Activated T-cell treated with anti-CD3 and anti-CD28 coated beads for 24 hours (primary cell): ENCODE results near the gene BIRC7.

Source experiments
- DNase-seq: peaks from one replicate; pipeline ENCODE4 v3.0.0-alpha.2; 2020; ENCODE audit warnings: low read depth

Gene BIRC7

GRCh38 chr20:63226042-63226943 lies 9.4 kb upstream of the BIRC7 start:
- no peak for DNase-seq

- no peak for DNase-seq
Measured at GRCh38 chr20:63227260-63227659, 8.4 kb upstream of the BIRC7 start.

DNA sequence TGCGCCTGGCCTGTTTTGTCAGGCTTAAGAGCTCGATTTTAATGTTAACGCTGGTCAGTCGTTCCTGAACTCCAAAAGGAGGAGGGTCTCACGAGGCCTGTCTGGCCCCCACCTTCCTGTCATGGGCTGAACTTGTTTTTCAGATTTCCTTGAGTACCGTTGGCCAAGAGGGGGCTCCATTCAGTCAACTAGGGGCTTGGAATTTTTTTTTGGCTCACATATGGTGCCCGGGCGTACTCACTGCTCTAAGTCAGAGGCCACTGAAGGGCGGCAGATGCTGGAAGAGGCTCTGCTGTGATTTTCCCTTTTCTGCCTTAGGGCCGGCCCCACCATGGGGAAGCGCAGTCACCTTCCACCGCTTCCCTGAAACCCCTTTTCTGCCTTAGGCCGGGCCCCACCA lies 6.9 kb upstream of the BIRC7 start:
- DNase-seq = no peak

DNA sequence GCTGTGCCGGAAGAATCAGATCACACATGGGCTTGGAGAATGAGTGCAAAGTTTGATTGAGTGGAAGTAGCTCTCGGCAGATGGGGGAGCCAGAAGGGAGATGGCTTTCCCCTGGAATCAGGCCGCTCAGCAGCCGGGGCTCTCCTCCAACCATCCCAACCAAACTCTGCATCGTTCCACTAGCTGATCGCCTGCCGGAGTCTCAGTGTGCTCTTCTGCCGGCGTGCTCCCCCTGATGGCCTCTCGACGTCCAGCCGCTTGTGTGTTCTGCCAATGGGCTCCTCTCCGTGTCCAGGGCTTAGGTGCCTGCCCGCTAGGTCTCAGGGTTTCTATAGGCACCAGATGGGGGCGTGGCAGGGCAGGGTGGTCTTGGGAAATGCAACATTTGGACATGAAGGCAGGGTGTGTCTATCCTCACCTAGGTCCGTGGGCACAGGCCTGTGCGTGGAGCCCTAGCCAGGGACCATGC lies 4.9 kb upstream of the BIRC7 start:
- no peak for DNase-seq

- DNase-seq = no peak
Measured at GRCh38 chr20:63232235-63233060, 3.3 kb upstream of the BIRC7 start.

DNA sequence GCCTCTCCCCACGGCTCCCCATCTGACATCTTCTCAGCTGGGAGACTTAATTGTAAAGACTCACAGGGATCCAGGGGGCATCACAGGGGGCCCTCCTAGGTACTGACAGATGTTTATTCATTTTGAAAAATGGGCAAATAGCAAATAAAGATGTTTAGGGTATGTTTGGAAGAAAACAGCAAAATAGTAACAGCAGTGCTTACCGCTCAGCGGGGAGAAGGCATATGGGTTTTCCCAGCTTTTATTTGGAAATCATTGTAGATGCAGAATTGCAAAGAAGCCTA lies 2.7 kb upstream of the BIRC7 start:
- no peak for DNase-seq

DNA sequence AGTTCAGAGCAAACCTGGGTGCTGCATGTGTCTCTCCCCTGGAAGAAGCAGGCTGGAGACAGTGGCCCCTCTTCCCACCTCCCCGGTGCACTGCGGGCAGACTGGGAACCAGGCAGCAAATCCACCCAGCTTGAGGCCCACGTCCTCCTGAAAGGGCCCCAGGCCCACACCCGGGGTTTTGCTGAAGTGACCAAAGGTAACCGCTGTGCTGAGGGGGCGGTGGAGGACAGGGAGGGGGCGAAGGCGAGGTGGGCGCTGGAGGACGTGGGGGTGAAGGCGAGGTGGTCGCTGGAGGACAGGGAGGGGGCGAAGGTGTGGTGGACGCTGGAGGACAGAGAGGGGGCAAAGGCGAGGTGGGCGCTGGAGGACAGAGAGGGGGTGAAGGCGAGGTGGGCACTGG lies 1.8 kb upstream of the BIRC7 start:
- no peak for DNase-seq

DNA sequence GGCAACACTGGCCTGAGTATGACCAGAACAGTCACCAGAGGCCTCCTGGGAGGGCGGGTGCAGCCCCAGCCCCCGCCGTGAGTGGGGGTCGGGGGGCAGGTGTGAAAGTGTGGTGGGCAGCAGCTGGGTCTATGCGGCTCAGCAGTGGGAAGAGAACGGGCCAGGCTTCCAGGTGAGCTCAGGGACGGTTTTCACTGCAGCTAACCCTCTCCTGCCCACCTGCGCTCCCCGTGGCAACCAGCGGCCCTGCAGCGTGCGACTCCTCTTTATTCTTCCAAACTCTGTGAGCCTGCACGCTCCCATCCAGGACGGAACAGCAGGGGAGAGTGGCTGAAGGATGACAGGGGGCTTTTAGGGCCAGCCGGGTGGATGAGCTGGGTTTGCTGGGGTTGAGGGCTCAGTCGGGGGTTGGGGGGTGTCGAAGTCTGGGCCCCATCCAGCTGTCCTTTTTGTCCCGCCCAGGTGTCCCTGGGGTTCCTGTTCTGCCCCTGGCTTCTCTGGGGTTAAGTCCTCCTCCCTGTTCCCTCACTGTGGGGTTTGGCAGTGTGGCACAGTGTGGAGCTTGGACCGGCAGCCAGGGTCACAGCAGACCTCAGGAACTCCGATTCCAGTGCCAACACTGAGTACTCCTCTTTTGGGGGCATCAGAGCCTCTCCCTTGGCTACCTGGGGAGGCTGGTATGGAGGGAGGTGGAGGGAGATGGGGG lies 859 bp upstream of the BIRC7 start:
- DNase-seq = no peak

DNA sequence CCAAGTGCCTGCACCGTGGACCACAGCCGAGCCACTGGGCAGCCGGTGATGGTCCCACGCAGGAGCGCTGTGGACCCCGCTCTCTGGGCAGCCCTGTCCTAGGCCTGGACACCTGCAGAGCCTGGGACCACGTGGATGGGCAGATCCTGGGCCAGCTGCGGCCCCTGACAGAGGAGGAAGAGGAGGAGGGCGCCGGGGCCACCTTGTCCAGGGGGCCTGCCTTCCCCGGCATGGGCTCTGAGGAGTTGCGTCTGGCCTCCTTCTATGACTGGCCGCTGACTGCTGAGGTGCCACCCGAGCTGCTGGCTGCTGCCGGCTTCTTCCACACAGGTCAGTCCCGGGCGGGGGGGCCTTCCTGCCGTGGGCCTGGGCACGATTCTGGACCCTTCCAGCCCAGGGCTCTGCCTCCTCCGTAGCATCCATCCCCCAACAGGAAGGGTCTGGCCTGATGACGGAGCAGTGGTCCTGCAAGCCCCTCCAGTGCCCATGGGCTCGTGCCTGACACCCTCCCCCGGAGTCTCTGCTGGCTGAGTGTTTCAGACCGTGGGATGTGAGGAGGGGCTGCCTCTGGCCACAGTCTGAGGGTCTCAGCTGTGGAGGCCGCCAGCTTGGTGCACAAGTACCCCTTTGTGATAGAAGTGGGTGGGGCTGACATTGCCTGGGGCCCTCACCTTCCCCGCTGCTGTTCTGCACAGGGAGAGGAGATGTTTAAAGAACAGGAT lies 572 bp downstream of the BIRC7 start:
- DNase-seq = no peak

DNA sequence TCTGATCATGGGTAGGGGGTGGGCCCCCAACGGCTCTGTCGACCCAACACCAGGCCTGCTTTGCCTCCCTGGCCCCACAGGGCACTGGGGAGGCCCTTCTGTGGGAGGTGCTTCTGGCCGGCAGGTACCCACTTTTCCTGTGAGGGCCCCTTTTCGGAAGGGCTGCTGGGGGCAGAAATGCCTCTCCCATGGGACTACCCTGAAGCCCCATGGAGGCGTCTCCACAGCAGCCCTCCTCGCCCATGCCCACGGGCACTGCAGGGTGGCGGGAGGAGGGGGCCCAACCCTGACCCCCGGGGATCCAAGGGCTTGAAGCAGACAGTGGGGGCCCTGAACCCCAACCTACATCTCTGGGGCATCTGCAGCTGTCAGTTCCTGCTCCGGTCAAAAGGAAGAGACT lies 2.3 kb downstream of the BIRC7 start:
- no peak for DNase-seq

DNA sequence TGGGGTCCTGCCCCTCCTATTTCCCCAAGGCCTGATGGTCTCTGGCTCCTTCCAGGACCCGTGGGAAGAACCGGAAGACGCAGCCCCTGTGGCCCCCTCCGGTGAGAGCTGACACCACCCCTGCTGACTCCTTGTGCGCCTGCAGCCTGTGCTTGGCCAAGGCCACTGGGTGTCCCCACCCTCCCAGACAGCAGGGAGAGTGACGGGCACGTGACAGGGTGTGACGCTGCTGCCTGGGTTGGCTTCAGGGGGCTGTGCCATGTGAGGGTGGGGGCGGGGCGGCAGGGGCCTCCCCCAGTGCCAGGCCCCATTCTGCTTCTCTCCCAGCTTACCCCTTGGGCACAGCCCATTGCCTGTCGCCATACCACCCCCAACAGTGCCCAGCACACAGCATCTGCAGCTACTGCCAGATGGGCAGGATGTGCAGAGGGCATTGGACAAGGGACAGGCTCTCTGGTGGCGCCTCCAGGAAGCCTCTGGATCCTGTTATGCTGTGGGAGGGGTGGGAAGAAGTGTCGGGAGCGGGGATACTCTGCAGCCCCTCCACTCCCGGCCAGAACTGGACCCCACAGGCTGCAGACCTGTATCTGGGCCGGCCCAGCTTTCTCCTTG lies 2.9 kb downstream of the BIRC7 start:
- DNase-seq = no peak

DNA sequence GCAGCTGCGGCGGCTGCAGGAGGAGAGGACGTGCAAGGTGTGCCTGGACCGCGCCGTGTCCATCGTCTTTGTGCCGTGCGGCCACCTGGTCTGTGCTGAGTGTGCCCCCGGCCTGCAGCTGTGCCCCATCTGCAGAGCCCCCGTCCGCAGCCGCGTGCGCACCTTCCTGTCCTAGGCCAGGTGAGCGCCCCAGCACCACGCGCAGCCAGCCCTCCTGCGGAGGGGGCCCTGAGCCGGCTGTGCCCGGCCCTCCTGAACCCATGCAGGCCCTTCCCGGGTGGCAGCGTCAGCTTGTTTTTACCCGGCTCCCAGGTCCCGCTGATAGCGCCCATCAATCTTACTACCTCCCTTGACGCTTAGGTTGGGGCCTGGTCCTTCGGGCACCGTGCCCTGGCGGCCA lies 3.7 kb downstream of the BIRC7 start:
- DNase-seq = no peak

DNA sequence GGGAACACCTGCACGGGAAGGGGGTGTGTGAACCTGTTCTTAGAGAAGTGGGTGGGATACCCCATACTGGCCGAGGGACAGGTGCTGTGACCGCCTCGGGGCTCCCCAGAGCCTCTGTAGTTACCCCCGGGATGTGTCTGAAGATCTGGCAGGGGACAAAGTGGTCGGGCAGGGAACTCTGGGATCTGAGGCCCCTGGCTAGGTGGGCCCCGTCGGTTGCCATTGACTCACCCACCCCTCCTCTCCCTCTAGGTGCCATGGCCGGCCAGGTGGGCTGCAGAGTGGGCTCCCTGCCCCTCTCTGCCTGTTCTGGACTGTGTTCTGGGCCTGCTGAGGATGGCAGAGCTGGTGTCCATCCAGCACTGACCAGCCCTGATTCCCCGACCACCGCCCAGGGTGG lies 4.3 kb downstream of the BIRC7 start:
- DNase-seq = no peak

DNA sequence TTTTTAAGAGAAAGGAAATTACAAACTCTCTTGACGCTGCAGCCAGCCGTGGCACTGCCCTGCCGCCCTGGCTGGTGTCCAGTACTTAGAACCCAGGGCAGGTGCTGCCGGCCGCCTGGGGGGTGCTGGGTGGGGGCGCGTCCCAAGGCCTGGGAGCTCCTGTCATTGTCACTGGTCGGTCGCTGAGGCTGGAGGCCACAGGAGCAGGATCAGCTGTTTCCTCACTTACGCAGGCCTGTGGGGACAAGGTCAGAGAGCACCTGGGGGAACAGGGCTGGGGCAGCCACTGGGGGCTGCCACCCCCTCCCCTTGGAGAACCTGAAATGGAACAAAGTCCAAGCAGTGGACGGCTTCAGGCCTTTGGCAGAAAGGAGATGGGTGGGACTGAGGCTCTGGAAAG lies 5.6 kb downstream of the BIRC7 start:
- DNase-seq = no peak

DNA sequence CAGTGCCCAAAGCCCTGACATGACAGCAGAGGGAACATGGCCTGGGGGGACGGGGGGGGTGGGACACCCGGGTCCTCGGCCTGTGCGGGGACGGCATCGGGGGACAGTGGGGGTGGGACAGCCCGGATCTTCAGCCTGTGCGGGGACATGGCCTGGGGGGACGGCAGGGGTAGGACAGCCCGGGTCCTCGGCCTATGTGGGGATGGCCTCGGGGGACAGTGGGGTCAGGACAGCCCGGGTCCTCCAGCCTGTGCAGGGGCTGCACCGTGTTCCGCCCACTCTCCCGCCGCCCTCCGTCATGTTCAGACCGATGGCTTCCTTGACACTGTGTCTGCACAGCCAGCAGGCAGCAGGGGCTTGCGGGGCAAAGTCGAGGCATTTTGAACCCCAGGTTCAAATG lies 7.0 kb downstream of the BIRC7 start:
- DNase-seq = no peak

DNA sequence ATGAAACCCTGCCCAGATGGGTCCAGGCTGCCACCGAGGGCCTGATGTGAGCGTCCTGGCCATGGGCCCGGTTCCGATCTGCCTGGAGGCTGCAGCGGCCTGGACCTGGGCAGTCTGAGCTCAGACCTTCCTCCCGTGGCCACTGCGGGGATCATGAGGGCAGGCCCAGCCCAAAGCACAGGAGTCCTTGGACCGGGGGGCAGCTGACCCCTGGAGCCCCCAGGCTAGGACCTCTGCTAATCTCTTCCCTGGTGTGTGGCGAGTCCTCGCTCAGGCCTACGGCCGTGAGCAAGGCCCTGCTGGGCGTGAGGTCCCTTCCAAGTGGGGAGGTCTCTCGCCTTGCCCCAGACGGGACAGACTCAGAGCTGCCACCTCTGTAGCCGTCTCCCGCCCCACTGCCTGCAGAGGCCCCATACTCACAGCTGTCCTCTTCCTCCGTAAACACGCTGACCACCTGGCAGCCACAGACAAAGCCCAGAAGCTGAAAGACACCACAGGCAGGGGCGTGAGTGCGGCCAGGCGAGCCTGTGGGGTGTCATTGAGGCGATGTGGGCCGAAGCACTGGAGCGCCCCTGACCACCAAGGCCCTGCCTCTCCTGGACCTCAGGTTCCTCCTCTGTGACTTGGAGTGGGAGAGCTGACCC lies 8.0 kb downstream of the BIRC7 start:
- DNase-seq = no peak

GRCh38 chr20:63244468-63244867 lies 8.8 kb downstream of the BIRC7 start:
- no peak for DNase-seq

DNA sequence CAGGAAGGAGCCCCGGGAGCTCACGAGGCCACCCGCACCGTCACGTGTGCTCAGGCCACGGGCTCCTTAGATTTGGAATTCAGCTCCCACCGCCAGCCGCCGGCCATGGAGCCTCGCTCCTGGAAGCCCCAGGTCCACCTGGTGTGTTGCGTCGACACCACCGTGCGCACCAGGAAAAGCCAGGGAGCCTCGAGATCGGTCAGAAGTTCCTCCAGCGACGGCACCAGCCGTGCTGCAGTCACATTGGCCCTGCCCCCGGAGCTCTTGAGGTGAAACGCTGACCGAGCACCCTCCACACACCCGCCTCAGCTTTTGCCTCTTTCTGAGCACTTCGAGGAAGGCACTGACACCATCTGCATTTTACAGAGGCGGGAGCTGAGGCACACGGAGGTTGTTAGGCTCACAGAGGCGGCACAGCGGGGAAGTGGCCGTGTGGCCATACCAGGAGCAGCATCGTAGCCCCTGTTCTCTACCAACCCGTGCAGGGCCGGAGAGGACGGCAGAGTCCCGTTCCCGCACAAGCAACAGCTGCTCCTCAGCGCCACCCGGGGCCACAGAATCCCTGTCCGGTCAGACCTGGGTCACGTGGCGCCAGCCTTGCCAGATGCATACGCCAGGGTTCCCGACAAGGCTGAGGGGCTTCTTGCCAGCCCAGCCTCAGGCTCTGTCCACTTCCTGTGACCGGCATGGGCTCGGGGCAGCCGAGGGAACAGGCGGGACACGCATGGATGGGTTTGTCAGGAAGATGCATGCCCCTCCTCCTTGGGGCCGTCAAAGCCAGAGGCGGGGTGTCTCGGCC lies 11.0 kb downstream of the BIRC7 start:
- DNase-seq = no peak

DNA sequence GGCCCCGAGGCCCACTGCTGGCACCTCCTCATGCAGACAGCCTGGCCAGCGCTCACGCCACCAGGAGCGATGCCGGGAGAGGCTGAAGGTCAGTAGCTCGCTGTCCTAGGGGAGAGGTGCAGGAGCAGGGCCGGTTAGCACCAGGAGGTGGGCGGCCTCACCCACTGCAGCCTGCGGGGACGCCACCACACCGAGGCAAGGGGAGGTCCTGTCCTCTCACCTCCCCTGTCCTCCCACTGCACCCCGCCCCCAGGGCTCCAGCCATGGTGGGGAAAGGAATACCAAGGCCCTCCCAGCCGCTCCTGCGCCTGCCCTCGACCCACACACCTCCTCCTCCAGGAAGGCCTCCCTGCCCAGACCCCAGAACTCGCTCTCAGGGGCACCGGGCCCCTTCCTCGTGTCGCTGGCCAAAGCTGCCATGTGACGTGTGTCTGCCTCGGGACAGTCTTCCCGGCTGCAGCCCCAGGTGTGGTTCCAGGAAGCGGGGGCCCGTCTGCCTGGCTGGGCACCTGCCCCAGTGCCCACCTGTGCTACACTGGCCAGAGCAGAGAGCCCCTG lies 12.0 kb downstream of the BIRC7 start:
- no peak for DNase-seq
